ENCODE results near the gene VMAC. TPM values are rescaled to one million over a fixed set of nuclear protein-coding genes. Genes with fewer than 3 reads are reported as not detected.
A peak's percentile ranks its signal among the peaks of the same experiment; 100 is the strongest.

VMAC gene
- total and polyA plus RNA-seq, 10 donors = 2.1 to 15.9 (median 11.5) TPM

GRCh38 chr19:5947435-5947834 lies 42.8 kb downstream of the VMAC start:
- peaks cover 36 to 82% (median 62%) of the 10 kb centered on the region in 6 donors for H3K4me1 ChIP-seq
- DNase-seq = no peak

DNA sequence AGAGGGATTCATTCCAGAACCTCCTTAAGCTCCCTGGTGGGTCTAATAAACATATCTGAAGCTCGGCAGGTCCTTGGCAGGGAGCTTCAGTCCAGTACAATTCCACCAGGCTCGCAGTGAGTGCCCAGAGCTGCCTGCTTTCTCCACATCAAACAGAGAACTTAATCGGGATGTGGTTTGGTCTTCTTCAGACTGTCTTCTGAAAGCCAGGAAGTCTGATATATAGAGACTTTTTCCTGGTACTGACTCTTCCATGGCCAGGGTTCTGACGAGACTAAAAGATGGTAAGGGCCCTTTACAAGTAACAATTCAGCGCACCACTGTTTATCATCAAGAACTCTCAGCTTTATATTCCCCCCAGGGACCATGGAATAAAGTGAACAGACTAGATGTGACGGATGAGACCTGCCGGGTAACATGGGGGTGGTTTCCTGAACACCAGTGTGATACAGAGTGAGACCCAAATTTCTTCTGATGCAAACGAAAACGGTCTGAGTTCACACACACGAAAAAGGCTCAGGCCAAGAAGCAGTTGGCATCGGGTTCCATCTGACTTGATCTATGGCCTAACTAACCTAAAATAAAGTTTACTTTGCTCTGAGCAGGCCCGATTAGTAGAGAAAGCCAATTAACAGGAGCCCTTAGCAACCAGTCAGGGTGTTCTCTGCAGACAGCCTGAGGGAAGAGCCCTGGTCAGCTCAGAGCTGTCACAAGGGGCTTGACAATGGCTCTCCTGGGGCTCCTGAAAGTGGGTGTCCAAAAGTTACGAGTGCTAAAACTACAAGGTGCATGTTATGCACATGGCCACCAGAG lies 44.3 kb downstream of the VMAC start:
- 68 to 79% (median 70%) methylated on average over 13 of the region's 13 CpGs for WGBS, 5 donors
- intact Hi-C loops (cut with DNase I; ENCODE audit: low total_unique reads) = no loop called here
- DNase-seq = no peak
- Histone ChIP-seq H3K4me1 (peaks cover 51 to 87% (median 78%) of the 10 kb centered on the region in 6 donors), H3K4me3 (no peak overlapping the region), H3K27me3 (replicated peaks in 1 of 7) (no peaks in the 10 kb centered on the region), H3K9me3 (no peaks in the 10 kb centered on the region), H3K36me3 (peaks cover 0 to 48% (median 0%) of the 10 kb centered on the region in 6 donors), H3K27ac (peak overlapping the region in 7 of 8 donors; percentile 14 to 87 (median 77))
- TF ChIP-seq POLR2A (IDR thresholded peaks at IDR 0.05) = no peak
- TF ChIP-seq CTCF (IDR thresholded peaks at IDR 0.05 in 8 of 11, conservative IDR thresholded peaks at IDR 0.05 in 3 of 11) = no peak
- TF ChIP-seq POLR2AphosphoS5 (IDR thresholded peaks at IDR 0.05) = no peak

More at GRCh38 chr19:5947435-5947834, 42.8 kb downstream of the VMAC start:
- Histone ChIP-seq H3K36me3 (peaks cover 0 to 62% (median 0%) of the 10 kb centered on the region in 6 donors), H3K4me3 (peak overlapping the region in 2 of 8 donors; percentile 0 to 46), H3K27ac (peak overlapping the region in 7 of 8 donors; percentile 72 to 87 (median 84)), H3K9me3 (no peaks in the 10 kb centered on the region), H3K27me3 (replicated peaks in 1 of 7) (no peaks in the 10 kb centered on the region)
- TF ChIP-seq POLR2A (IDR thresholded peaks at IDR 0.05) (no peak), POLR2AphosphoS5 (IDR thresholded peaks at IDR 0.05) (peak; percentile 53 to 80 (median 75))
- intact Hi-C loops (cut with DNase I; ENCODE audit: low total_unique reads) = no loop called here
- WGBS, 5 donors = 26 to 72% (median 41%) methylated on average over 13 of the region's 13 CpGs

DNA sequence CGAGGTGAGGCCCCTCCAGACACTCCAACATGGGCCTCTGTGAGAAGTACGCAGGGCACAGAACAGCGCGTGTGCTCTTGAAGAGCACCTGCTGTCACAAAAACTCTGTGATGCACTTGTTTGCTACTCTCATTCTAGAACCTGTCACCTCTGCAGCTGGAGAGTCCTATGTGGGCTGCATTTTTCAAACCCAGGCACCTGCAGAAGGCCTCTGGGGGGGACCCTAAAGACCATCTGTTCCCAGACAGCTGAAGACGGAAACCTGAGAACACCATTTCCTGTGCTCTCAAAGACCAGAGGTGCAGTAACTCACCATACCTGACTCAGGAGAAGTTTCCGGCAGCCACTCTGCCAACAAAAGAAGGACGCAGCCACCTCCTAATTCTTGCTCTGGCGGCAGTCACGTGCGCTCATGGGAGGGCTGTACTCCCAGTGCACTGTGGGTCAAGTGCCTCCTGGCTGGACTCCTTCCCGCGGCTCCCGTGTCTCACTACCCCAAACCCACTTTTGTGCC lies 45.2 kb downstream of the VMAC start:
- TF ChIP-seq POLR2AphosphoS5 (IDR thresholded peaks at IDR 0.05) = peak in 2 of 3 donors; percentile 41 to 44
- TF ChIP-seq CTCF (IDR thresholded peaks at IDR 0.05 in 8 of 11, conservative IDR thresholded peaks at IDR 0.05 in 3 of 11) = no peak
- DNase-seq = no peak
- Histone ChIP-seq H3K36me3 (peaks cover 0 to 45% (median 0%) of the 10 kb centered on the region in 6 donors), H3K9me3 (no peaks in the 10 kb centered on the region), H3K4me3 (no peak overlapping the region), H3K27me3 (replicated peaks in 1 of 7) (no peaks in the 10 kb centered on the region), H3K4me1 (peaks cover 60 to 96% (median 87%) of the 10 kb centered on the region in 6 donors), H3K27ac (peak overlapping the region in 7 of 8 donors; percentile 9 to 87 (median 72))
- intact Hi-C loops (cut with DNase I; ENCODE audit: low total_unique reads) = no loop called here
- 51 to 77% (median 70%) methylated on average over 13 of the region's 13 CpGs for WGBS, 5 donors

DNA sequence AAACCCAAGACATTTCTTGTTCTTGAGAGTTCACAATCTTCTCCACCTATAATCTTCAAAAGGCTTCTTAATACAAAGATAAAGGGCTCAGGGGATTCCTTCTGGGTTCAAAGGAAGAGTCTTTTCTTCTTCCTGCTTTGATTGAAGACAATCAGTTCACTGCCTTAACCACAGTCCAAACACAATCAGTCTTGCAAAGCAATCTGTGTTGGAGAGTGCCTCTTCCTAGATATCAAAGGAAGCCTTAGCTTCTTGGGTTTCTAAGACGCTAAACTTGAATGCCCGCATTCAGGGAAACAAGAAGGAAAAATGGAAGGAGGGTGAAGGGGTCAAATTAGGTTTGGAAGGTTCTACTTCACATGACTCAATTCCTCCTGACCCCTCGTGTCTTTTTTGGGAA lies 46.1 kb downstream of the VMAC start:
- H3K27ac ChIP-seq = peak overlapping the region in 5 of 8 donors; percentile 50 to 87 (median 84)
- WGBS, 5 donors = 61 to 71% (median 64%) methylated on average over 3 of the region's 3 CpGs
- H3K27me3 ChIP-seq (replicated peaks in 1 of 7) = no peaks in the 10 kb centered on the region
- TF ChIP-seq POLR2AphosphoS5 (IDR thresholded peaks at IDR 0.05) (no peak), POLR2A (IDR thresholded peaks at IDR 0.05) (no peak), CTCF (IDR thresholded peaks at IDR 0.05 in 8 of 11, conservative IDR thresholded peaks at IDR 0.05 in 3 of 11) (no peak)
- H3K4me1 ChIP-seq = peaks cover 65 to 100% (median 95%) of the 10 kb centered on the region in 6 donors
- DNase-seq = no peak
- H3K4me3 ChIP-seq = no peak overlapping the region
- H3K9me3 ChIP-seq = no peaks in the 10 kb centered on the region
- peaks cover 0 to 39% (median 0%) of the 10 kb centered on the region in 6 donors for H3K36me3 ChIP-seq
- intact Hi-C loops (cut with DNase I; ENCODE audit: low total_unique reads) = no loop called here

All from spleen (tissue), 11 donors.